Measurements from ENCODE around the gene AGPS. TPM values are rescaled to one million over a fixed set of nuclear protein-coding genes. Genes with fewer than 3 reads are reported as not detected.

The AGPS gene
- total and polyA plus RNA-seq, 10 of the 15 experiments (the other 5 are each of a cell fraction or from before 2014, with no cell fraction given): 7.9 to 54.2 (median 38.7) TPM

GRCh38 chr2:177552422-177553175 lies 160.0 kb downstream of the AGPS start (continued):
- peak; percentile 17; the same call in 1 of the 2 replicates for TF ChIP-seq CBFB (IDR thresholded peaks at IDR 0.05; ENCODE audit: low read depth)
- no peak for TF ChIP-seq ASH2L (IDR thresholded peaks at IDR 0.05; ENCODE audit: borderline replicate concordance, low read depth)
- TF ChIP-seq, protein P1, sequence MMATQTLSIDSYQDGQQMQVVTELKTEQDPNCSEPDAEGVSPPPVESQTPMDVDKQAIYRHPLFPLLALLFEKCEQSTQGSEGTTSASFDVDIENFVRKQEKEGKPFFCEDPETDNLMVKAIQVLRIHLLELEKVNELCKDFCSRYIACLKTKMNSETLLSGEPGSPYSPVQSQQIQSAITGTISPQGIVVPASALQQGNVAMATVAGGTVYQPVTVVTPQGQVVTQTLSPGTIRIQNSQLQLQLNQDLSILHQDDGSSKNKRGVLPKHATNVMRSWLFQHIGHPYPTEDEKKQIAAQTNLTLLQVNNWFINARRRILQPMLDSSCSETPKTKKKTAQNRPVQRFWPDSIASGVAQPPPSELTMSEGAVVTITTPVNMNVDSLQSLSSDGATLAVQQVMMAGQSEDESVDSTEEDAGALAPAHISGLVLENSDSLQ (IDR thresholded peaks at IDR 0.05): peak; percentile 43; the same call in 1 of the 2 replicates
- TF ChIP-seq HDAC6 (IDR thresholded peaks at IDR 0.05; ENCODE audit: unreplicated experiment): no peak
- TF ChIP-seq TCF12 (IDR thresholded peaks at IDR 0.05; ENCODE audit: low read depth, low read length): peak; percentile 59; the same call in 1 of the 2 replicates
- TF ChIP-seq, protein P2, sequence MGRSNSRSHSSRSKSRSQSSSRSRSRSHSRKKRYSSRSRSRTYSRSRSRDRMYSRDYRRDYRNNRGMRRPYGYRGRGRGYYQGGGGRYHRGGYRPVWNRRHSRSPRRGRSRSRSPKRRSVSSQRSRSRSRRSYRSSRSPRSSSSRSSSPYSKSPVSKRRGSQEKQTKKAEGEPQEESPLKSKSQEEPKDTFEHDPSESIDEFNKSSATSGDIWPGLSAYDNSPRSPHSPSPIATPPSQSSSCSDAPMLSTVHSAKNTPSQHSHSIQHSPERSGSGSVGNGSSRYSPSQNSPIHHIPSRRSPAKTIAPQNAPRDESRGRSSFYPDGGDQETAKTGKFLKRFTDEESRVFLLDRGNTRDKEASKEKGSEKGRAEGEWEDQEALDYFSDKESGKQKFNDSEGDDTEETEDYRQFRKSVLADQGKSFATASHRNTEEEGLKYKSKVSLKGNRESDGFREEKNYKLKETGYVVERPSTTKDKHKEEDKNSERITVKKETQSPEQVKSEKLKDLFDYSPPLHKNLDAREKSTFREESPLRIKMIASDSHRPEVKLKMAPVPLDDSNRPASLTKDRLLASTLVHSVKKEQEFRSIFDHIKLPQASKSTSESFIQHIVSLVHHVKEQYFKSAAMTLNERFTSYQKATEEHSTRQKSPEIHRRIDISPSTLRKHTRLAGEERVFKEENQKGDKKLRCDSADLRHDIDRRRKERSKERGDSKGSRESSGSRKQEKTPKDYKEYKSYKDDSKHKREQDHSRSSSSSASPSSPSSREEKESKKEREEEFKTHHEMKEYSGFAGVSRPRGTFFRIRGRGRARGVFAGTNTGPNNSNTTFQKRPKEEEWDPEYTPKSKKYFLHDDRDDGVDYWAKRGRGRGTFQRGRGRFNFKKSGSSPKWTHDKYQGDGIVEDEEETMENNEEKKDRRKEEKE (IDR thresholded peaks at IDR 0.05): no peak
- no peak for TF ChIP-seq SUZ12 (IDR thresholded peaks at IDR 0.05; ENCODE audit: unreplicated experiment)
- TF ChIP-seq, protein P3, sequence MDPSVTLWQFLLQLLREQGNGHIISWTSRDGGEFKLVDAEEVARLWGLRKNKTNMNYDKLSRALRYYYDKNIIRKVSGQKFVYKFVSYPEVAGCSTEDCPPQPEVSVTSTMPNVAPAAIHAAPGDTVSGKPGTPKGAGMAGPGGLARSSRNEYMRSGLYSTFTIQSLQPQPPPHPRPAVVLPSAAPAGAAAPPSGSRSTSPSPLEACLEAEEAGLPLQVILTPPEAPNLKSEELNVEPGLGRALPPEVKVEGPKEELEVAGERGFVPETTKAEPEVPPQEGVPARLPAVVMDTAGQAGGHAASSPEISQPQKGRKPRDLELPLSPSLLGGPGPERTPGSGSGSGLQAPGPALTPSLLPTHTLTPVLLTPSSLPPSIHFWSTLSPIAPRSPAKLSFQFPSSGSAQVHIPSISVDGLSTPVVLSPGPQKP (IDR thresholded peaks at IDR 0.05; ENCODE audit: low read depth, low read length): peak; percentile 83
- no peak for TF ChIP-seq CBX3 (IDR thresholded peaks at IDR 0.05; ENCODE audit: borderline replicate concordance, low read depth)
- peak; percentile 40; the same call in 1 of the 2 replicates for TF ChIP-seq ATF3 (IDR thresholded peaks at IDR 0.05; ENCODE audit: borderline replicate concordance, extremely low read depth, low read depth, low read length)
- peak; percentile 88 for TF ChIP-seq HCFC1 (IDR thresholded peaks at IDR 0.05; ENCODE audit: low read length)
- no peak for TF ChIP-seq SREBF1 (IDR thresholded peaks at IDR 0.05; ENCODE audit: low read length)
- TF ChIP-seq TCF3 (IDR thresholded peaks at IDR 0.05; ENCODE audit: borderline replicate concordance, insufficient read depth, low read depth, low read length): 0 out of 2 replicates have a peak, but pooled peaks have one; percentile 52
- TF ChIP-seq, protein P4, sequence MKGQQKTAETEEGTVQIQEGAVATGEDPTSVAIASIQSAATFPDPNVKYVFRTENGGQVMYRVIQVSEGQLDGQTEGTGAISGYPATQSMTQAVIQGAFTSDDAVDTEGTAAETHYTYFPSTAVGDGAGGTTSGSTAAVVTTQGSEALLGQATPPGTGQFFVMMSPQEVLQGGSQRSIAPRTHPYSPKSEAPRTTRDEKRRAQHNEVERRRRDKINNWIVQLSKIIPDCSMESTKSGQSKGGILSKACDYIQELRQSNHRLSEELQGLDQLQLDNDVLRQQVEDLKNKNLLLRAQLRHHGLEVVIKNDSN (IDR thresholded peaks at IDR 0.05; ENCODE audit: borderline replicate concordance, extremely low read length, insufficient read depth, low read depth, low read length): no peak
- TF ChIP-seq KLF5 (IDR thresholded peaks at IDR 0.05; ENCODE audit: partially characterized antibody): peak; percentile 42
- no peak for TF ChIP-seq ZBED1 (IDR thresholded peaks at IDR 0.05; ENCODE audit: borderline replicate concordance)
- TF ChIP-seq RELA (IDR thresholded peaks at IDR 0.05; ENCODE audit: borderline replicate concordance, partially characterized antibody): peak; percentile 65
- no peak for TF ChIP-seq EZH2 (IDR thresholded peaks at IDR 0.05; ENCODE audit: borderline replicate concordance, control insufficient read depth, low read depth, low read length)
- no peak for TF ChIP-seq SMAD5 (IDR thresholded peaks at IDR 0.05; ENCODE audit: low read depth)
- TF ChIP-seq MTA2 (IDR thresholded peaks at IDR 0.05; ENCODE audit: low read depth): no peak
- no peak for TF ChIP-seq ZNF274 (IDR thresholded peaks at IDR 0.05; ENCODE audit: insufficient read depth, insufficient read length)
- TF ChIP-seq PAX5 (IDR thresholded peaks at IDR 0.05; ENCODE audit: borderline replicate concordance, low read depth, low read length): no peak
- TF ChIP-seq RAD51 (IDR thresholded peaks at IDR 0.05): no peak
- no peak for TF ChIP-seq RBBP5 (conservative IDR thresholded peaks at IDR 0.05)
